HPDE6-E6E7 (cell line): Measurements from ENCODE around the gene SPACDR.
"Not testable (repeated sequence)": the region's sequence is repeated elsewhere in the genome, so short reads cannot be mapped to it uniquely, and the experiment has no call there.

Source experiments
- DNase-seq: peaks from one replicate; pipeline ENCODE4 v3.0.0; 2011; ENCODE audit warnings: missing footprints; ENCODE audit errors: extremely low spot score

SPACDR gene

DNA sequence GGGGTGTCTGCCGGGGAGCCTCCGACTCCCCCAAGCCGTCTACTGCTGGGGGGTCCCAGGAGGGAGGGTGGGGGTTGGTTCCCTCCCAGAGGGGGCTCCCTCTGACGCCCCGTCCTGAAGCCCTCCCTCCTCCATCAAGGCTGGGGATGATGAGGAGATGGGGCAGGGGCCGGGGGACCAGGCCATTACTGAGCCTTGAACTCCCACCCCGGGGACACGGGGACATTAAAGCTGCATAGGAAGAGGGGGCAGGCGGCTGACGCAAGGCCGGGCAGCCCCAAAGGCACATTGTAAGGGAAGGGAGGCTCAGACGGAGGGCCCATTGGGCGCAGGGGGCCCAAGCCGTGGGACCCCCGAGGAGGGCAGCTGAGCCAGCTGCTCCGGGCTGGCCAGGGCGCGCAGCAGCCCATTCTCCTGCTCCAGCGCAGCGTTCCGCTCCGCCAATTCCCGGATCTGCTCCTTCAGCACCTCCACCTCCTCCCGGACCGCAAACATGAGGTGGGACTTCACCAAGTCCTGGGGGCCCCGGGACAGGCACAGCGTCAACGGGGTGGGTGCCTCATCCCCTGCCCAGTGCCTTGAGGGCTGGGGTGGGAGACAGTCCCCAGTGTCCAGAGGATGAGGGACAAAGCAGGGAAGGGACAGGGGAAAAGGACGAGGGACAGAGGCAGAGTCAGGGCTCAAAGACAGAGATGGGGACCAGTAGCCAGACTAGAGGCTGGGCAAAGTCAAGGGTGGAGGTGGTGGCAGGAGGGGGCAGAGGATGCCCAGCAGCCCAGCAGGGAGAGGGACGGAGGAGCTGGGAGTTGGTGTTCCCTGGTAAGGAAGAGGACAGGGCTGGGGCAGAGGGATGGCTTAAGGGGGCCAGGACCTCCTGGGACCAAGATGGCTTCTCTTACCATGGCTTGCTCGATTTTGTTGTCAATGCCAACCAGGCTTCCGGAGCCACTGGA, 2.9 kb upstream of the SPACDR start:
- DNase-seq: no peak

DNA sequence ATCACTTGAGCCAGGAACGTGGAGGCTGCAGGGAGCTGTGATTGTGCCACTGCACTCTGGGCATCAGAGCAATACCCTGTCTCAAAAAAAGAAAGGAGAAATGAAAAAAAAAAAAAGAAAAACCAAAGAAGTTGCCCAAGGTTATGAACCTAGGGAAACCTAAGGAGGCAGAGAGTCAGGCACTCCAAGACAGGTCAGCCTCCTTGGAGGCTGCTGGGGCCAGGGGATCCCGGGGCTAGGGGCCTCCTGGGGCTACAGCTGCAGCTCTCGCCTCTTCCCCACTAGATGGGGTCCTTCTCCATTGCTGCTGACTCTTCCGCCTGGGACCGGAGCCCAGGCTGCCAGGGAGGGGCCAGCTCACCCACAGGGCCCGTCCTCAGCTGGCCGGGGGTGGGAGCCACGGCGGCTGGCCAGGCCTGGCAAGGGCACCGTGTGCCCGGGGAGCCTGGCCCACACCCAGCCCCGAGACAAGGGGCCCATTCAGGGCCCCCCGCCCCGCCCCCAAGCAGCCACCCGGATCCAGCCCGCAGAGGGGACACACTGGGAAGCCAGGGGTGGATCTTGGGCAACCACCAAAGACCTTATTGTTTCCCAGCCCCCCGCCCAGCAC, 1.7 kb upstream of the SPACDR start:
- DNase-seq: no peak

DNA sequence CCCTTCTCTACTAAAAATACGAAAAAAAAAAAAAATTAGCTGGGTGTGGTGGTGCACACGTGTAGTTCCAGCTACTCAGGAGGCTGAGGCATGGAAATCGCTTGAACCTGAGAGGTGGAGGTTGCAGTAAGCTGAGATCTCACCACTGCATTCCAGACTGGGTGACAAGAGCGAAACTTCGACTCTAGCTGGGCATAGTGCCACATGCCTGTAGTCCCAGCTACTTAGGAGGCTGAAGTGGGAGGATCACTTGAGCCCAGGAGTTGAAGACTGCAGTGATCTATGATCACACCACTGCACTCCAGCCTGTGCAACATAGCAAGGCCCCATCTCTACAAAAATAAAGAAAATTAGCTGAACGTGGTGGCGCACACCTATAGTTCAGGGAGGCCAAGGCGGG, 1.2 kb upstream of the SPACDR start:
- no peak for DNase-seq

DNA sequence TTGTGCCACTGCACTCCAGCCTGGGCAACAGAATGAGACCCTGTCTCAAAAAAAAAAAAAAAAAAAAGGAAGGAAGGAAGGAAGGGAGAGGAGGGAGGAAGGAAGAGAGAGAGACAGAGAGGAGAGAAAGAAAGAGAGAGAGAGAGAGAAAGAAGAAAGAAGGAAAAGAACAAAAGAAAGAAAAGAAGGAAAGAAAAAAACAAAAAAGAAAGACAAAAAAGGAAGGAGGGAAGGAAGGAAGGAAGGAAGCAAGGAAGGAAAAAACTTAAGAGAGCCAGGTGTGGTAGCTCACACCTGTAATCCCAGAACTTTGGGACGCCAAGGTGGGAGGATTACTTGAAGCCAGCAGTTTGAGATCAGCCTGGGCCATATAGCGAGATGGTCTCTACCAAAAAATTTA, 731 bp upstream of the SPACDR start:
- no peak for DNase-seq

DNA sequence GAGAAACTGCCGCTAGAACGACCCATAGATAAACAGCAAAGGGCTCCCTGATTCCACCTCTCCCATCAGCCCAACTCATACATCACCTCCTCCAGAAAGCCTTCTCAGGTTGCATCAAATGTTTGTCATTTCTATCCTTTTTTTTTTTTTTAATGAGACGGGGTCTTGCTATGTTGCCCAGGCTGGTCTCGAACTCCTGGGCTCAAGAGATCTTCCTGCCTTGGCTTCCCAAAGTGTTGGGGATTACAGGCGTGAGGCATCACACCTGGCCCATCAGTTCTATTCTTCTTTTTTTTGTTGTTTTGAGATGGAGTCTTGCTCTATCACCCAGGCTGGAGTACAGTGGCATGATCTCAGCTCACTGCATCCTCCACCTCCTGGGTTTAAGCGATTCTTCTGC, 7.0 kb downstream of the SPACDR start:
- DNase-seq: no peak

DNA sequence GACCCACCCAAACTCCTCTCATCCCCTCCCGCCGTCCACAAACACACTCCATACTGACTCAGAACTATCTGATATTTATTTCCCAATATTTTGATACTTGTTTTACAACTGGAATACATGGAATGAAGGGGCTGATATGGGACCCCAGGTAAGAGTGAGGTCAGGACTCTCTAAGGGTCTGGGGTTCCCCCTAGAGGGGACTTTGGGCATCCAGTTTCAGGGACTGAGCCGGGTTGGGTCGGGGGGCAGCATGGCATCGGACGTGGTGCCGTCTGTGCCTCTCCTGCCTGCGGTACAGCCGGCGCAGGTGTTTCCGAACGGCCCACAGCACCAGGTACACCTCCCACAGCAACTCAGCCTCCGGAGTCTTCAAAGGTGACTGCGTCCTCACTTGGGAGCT, 7.5 kb downstream of the SPACDR start:
- DNase-seq: no peak

DNA sequence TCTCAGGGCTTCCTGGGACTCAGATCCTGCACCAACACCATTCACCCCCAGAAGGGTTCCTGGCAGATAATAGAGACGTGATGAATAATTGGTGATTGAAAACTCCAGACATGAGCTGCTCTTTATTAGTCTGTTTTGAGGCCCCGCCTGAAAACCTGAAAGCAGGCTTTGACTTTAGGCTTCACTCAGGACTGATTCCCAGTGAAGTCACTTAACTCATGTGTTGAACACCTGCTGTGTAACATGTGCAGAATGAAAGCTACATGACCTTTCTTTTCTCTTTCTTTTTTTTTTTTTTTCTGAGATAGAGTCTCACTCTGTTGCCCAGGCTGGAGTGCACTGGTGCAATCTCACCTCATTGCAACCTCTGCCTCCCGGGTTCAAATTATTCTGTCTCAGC, 8.9 kb downstream of the SPACDR start:
- no peak for DNase-seq

DNA sequence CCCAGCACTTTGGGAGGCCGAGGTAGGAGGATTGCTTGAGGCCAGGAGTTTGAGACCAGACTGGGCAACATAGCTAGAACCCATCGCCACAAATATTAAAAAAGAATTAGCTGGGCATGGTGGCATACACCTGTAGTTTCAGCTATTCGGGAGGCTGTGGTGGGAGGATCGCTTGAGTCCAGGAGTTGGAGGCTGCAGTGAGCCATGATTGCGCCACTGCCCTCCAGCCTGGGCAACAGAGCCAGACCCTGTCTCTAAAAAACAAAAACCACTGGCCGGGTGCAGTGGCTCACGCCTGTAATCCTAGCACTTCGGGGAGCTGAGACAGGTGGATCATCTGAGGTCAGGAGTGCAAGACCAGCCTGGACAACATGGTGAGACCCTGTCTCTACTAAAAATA, 10.2 kb downstream of the SPACDR start:
- DNase-seq: not testable (repeated sequence)

DNA sequence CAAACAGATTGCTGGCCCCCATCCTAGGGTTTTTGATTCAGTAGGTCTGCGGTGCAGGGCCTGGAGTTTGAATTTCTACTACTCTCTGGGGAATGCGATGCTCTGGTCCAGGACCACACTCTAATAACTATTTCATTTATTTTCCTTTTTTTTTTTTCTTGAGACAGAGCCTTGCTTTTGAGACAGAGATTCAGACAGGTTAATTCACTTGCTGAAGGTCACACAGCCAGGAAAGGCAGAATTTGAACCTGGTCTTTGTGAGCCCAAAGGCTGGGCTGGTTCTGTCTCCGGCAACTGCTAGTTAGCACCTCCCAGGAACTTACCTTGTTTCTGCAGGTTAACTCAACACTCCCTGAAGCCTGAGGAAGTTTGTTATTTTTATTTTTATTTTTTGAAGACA, 11.5 kb downstream of the SPACDR start:
- no peak for DNase-seq

DNA sequence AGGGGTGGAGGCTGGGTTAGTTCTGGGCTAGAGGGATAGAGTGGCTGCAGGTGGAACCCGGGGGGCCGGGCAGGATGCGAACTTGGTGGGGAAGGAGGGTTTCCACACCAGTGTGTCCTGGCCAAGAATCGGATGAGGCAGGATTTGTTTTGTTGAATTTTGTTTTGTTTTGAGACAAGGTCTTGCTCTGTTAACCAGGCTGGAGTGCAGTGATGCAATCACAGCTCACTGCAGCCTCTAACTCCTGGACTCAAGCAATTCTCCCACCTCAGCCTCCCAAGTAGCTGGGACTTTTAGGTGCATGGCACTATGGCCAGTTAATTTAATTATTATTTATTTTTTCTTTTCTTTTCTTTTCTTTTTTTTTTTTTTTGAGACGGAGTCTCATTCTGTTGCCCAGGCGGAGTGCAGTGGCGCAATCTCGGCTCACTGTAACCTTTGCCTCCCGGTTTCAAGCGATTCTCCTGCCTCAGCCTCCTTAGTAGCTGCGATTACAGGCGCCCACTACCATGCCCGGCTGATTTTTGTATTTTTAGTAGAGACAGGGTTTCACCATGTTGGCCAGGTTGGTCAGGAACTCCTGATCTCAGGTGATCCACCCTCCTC, 14.8 kb downstream of the SPACDR start:
- no peak for DNase-seq

DNA sequence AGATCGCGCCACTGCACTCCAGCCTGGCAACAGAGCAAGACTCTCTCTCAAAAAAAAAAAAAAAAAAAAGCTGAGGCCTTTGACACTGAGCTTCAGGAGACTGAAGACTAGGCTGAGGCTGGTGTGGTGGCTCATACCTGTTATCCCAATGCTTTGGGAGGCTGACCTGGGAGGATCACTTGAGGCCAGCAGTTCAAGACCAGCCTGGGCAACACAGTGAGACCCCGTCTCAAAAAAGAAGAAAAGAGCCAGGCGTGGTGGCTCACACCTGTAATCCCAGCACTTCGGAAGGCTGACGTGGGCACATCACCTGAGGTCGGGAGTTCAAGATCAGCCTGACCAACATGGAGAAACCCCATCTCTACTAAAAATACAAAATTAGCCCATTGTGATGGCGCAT, 16.7 kb downstream of the SPACDR start:
- not testable (repeated sequence) for DNase-seq

DNA sequence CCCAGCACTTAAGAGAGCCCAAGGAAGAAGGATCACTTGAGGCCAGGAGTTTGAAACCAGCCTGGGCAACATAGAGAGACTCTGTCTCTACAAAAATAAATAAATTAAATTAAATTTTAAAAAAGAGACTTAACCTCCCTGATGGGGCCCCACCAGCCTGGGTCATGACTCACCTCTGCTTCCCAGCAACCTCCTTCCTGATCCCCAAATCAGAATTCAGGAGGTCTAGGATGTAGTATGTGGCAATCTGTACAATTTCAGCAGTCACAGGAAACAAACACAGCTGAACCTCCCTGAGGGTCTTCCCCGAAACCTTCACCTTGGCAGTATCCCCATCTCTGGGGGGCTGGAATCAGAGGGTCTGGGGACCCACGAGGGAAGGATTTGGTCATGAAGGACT, 18.0 kb downstream of the SPACDR start:
- no peak for DNase-seq

DNA sequence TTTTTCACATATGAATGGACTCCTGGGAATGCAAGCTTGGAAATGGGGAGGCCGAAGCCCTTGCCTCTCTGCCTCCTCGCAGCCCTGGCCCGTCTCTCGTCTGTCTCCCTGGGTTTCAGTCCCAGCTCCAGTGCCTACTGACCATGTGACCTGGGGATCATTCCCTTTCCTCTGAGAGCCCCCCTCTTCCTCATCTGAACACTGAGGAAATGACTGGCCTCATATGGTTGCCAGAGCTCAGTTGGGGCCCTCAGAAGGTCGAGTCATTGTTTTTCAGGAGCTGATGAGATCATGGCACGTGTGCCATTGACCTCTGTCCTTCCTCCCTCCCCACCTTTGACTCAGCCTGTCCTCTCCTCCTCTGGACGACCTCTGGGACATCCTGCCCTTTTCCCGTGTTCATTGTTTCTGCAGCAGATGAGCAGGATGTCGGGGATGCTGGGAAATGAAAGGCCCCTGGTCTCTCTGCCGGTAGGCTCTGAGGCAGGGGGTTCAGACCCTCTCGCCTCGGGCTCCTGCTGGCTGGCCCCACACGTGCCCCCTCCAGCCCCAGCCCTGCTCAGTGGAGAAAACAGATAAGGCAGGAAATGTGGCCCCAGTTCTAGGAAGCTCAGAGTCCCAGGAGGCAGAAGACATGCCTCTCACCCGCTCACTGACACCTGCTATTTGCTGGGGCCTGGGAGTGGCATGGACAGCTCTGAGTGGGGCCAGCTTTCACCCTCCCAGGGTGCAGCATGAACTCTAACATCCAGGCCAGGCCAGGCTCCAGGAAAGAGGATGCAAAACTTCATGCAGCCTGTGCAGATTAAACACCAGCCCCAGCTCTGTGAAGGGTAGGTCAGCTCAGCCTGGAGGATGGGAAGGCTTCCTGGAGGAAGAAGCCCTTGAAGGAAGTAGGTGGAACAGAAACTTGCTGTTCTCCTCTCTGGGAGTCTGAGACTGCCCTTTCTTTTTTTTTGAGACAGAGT, 19.5 kb downstream of the SPACDR start:
- DNase-seq: no peak

DNA sequence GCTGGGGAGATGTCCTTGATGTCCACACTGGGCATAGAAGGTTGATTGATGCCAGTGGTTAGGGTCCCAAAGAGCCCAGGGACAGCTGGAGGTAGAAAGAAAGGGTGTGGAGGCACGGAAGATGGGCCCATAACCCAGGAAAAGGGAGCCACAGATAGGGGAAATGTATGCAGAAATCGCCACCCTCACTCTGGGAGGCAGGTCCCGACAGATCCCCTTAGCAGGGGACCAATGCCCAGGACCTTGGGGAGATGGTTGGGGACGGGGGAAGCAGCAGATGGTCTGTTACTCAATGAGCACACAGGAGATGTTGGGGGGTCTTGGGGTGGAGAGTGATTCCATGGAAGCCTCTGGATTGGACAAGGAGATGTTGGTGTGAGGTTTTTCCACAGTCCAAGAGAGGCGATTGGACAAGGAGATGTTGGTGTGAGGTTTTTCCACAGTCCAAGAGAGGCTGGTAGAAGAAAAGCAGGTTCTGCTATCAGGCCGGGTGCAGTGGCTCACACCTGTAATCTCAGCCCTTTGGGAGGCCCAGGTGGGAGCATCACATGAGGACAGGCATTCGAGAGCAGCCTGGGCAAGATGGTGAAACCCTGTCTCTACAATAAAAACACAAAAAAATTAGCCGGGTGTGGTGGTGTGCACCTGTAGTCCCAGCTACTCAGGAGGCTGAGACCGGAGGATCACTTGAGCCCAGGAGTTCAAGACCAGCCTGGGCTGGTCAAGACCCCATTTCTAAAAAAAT, 20.8 kb downstream of the SPACDR start:
- no peak for DNase-seq

DNA sequence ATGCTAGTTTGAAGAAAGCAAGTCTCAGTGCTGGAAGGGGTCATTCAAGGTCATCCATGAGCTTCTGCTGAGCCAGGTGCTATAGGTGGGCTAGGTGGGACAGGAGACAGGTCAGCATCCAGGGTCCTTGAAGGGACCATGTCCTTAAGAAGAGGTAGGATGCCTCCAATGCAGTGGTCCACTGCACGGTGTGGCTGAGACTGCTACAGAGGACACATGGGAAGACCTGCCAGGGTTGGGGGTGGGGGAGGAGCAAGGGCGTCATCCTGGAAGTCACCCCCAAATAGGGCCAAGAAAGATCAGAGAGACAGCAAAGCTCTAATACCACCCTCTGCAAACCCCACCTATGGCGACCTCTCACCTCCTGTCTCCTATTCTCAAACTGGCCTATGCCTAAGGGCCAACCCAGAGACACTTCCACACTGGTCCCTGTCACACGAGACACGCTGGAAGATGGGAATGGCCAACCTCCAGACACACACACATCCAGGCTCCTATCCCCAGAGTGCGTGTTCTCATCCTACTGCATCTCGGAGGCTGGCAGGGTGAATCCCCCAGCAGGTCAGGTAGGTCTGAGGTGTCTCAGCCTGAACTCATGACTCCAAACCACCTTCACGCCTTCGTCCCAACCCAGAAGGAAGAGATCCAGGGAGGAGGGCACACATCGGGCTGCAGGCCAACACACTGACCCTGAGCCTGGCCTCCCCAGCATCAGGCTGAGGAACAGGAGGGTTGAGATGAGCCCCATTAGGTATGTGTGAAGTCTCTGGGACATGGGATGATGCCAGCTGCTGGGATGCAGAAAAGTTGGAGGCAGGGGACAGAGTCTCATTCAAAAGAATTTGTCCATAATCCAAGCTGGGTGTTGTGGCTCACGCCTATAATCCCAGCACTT, 22.2 kb downstream of the SPACDR start:
- no peak for DNase-seq

DNA sequence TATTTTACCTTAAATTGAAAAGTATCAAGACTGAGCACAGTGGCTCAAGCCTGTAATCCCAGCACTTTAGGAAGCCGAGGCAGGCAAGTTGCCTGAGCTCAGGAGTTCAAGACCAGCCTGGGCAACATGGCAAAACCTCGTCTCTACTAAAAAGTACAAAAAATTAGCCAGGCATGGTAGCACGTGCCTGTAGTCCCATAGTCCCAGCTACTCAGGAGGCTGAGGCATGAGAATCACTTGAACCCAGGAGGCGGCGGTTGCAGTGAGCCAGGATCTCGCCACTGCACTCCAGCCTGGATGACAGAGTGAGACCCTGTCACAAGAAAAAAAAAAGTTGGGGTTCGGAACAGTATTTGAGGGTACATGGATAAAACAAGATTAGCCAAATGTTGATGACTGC, 24.8 kb downstream of the SPACDR start:
- not testable (repeated sequence) for DNase-seq

DNA sequence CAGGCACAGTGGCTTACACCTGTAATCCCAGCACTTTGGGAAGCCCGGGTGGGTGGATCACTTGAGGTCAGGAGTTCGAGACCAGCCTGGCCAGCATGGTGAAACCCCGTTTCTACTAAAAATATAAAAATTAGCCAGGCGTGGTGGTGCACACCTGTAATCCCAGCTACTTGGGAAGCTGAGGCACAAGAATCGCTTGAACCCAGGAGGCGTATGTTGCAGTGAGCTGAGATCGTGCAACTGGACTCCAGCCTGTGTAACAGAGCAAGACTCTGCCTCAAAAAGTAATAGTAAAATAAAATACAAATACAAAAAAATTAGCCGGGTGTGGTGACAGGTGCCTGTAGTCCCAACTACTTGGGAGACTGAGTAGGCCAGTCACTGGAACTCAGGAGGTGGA, 25.3 kb downstream of the SPACDR start:
- not testable (repeated sequence) for DNase-seq

DNA sequence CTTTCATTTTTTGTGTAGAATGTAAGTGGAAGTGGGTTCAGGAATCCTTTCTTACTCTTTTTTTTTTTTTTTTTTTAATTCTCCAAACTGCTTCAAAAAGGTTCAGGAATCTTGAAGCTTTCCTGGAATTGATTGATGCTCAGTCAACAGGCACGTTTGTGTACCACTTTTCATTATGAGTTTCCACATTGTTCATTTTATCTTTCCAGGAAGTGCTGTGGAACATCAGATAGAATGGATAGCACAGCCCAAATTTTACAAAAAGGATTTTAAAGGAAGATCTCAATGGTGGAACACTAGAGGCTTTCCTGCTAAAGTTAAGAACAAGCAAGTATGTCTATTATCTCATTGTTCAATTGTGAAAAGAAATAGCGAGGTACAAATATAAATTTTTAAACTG, 25.9 kb downstream of the SPACDR start:
- no peak for DNase-seq

DNA sequence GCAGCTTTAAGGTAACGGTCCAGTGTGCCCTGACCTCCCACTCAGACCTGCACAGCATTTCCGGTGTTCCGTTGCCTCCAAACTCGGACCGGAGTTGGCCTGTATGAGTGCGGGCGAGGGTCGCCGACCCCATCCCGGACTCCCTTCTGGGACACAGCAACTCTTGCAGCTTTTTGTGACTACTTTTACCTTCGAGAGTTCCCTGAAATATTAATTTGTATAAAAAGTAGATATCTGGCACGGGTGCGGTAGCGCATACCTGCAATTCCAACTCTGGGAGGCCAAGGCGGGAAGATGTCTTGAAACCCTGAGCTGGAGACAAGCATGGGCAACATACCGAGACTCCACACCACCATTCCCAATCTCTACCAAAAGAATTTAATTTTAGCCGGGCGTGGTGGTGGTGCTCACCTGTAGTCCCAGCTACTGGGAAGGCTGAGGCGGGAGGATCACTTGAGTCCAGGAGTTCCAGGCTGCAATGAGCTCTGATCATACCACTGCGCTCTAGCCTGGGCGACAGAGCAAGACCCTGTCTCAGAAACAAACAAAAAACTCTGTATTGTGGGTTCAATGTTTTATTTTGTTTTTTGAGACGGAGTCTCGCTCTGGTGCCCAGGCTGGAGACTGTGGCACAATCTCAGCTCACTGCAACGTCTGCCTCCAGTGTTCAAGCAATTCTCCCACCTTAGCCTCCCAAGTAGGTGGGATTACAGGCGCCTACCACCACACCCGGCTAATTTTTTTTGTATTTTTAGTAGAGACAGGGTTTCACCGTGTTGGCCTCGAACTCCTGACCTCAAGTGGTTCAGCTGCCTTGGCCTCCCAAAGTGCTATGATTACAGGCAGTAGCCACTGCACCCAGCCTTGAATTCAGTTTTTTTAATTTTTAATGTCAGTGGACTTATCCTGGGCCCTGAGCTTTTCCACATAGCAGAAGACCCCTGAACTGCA, 26.6 kb downstream of the SPACDR start:
- no peak for DNase-seq
